PC-3 (cell line): ENCODE measurements around the gene IQCE. TPM values are rescaled to one million over a fixed set of nuclear protein-coding genes. Genes with fewer than 3 reads are reported as not detected.

ENCODE experiments used
- ATAC-seq: fragments of 200-7000 bp; cut with Tn5 transposase; 2 replicates; pipeline ENCODE4 v1.9.1; 2020; ENCODE audit warnings: mild to moderate bottlenecking, moderate library complexity
- BruUV-seq: library from RNA; stranded (reverse); fragments of 400-500 nt; replicated peaks from 2 replicates; lab custom pipeline; 2021; lab: Mats Ljungman, UMichigan
- CTCF ChIA-PET: fragments of 300-600 bp; sonication (Branson Sonifier 250); formaldehyde crosslinking; loops from one replicate; lab custom pipeline; 2022; ENCODE audit warnings: antibody characterized with exemption; lab: Charles Lee
- POLR2A ChIA-PET: fragments of 300-600 bp; sonication (Branson Sonifier 250); formaldehyde crosslinking; loops from one replicate; lab custom pipeline; 2022; ENCODE audit warnings: antibody characterized with exemption; ENCODE audit not compliant: unreplicated experiment; lab: Charles Lee
- DNase-seq: peaks from one replicate; pipeline ENCODE4 v3.0.0-alpha.2; 2015
- H2AFZ ChIP-seq: fragments of 300-600 bp; sonication (generic); 2 replicates; pipeline ENCODE4 v1.6.0; 2016; ENCODE audit warnings: antibody characterized with exemption, low read length
- H3F3A ChIP-seq: fragments of 300-600 bp; sonication (generic); one replicate; pipeline ENCODE4 v1.6.0; 2017; ENCODE audit warnings: antibody characterized with exemption, low read length, control low read depth, mild to moderate bottlenecking; ENCODE audit not compliant: unreplicated experiment
- H3K27ac ChIP-seq: fragments of 300-600 bp; sonication (generic); 2 replicates; pipeline ENCODE4 v1.5.1; 2016; ENCODE audit warnings: mild to moderate bottlenecking, low read length
- H3K27me3 ChIP-seq: fragments of 300-600 bp; sonication (generic); 2 replicates; pipeline ENCODE4 v1.6.1; 2016; ENCODE audit warnings: low read length, mixed read lengths
- H3K36me3 ChIP-seq: fragments of 300-600 bp; sonication (generic); 2 replicates; pipeline ENCODE4 v1.6.1; 2016; ENCODE audit warnings: low read depth, mixed run types, low read length, mixed read lengths
- H3K4me1 ChIP-seq: fragments of 300-600 bp; sonication (generic); 2 replicates; pipeline ENCODE4 v1.5.1; 2016; ENCODE audit warnings: low read length; ENCODE audit not compliant: insufficient read depth
- H3K4me2 ChIP-seq: fragments of 300-600 bp; sonication (generic); 2 replicates; pipeline ENCODE4 v1.6.0; 2016; ENCODE audit warnings: low read length
- H3K4me3 ChIP-seq: fragments of 300-600 bp; sonication (generic); 2 replicates; pipeline ENCODE4 v1.5.1; 2016; ENCODE audit warnings: mild to moderate bottlenecking, low read length, mixed read lengths
- H3K79me2 ChIP-seq: fragments of 300-600 bp; sonication (generic); 2 replicates; pipeline ENCODE4 v1.6.1; 2017; ENCODE audit warnings: low read length, mixed read lengths
- H3K9ac ChIP-seq: fragments of 300-600 bp; sonication (generic); 2 replicates; pipeline ENCODE4 v1.6.0; 2016; ENCODE audit warnings: mild to moderate bottlenecking, low read length
- H3K9me2 ChIP-seq: fragments of 300-600 bp; sonication (generic); replicated peaks from 2 replicates; pipeline ENCODE4 v1.6.1; 2016; ENCODE audit warnings: mixed run types, low read length, mixed read lengths
- H3K9me3 ChIP-seq: fragments of 300-600 bp; sonication (generic); 2 replicates; pipeline ENCODE4 v1.6.1; 2016; ENCODE audit warnings: low read length, mixed read lengths
- H4K20me1 ChIP-seq: fragments of 300-600 bp; sonication (generic); 2 replicates; pipeline ENCODE4 v1.6.1; 2016; ENCODE audit warnings: low read length, mixed read lengths
- EZH2 ChIP-seq: fragments of 300-600 bp; sonication (generic); IDR thresholded peaks from one replicate; pipeline ENCODE4 v1.6.1; 2017; ENCODE audit warnings: antibody characterized with exemption, mild to moderate bottlenecking, low read length; ENCODE audit not compliant: unreplicated experiment
- EZH2phosphoT487 ChIP-seq: fragments of 300-600 bp; sonication (generic); IDR thresholded peaks from 2 replicates; pipeline ENCODE4 v1.6.1; 2018; ENCODE audit warnings: mild to moderate bottlenecking, antibody characterized with exemption, low read length, borderline replicate concordance
- intact Hi-C: fragments of 100-400 bp; cut with micrococcal nuclease; formaldehyde crosslinking; loops from 2 replicates; pipeline ENCODE4 v1.9.0; 2023
- total RNA-seq: library from RNA; depleted of rRNA; stranded (reverse); fragments of >200 nt; gene quantifications from 2 replicates; pipeline ENCODE4 v1.2.3, GENCODE V29; 2014
- TF ChIP-seq, protein P1 (sequence below): fragments of 300-600 bp; sonication (generic); conservative IDR thresholded peaks from 2 replicates; pipeline ENCODE4 v1.5.1; 2017; ENCODE audit warnings: antibody characterized with exemption, low read depth, mild to moderate bottlenecking, low read length

IQCE gene
- total RNA-seq, 1 experiment from 2014 or later, result 9.7 TPM

DNA sequence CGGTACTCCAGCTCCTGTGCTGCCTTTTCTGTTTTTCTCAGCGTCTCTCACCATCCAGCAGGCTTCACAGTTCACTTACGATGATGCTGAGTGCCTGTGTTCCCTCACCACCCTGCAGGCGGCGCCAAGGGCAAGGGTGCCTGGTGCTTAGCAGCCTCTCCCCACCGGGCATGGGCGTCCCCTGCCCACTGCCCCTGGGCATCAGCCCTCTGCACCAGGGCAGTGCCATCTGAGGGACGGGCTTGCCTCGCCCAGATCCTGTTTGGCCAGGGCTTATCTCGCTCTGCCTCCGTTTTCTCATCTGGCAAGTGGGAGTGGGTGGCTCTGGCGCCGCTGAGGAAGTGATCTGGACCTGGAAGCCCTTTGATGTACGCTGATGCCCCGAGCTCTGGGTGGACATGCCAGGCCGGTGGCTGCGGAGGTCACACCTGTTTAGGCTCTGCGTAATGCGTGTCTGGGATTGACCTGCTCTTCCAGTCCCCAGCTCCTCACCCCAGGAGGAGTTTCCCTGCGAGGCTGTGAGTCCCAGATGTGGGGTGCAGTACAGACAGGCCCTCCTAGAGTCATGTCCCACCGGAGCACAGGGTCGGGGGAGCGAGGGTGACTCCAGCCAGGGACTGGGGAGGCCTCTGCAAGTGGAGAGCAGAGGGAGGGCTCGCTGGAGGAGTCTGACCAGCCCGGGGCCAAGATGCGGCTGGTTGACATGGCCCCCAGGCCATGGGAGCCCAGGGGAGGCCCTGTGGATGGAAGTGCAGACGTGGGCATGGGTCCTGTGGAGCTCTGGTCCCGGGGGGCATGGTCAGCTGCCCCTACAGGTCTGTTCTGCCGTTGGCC is 84.8 kb downstream of the IQCE start:
- Histone ChIP-seq H3K4me3 (no peak overlapping the region), H3K9ac (no peak overlapping the region), H3K79me2 (no peaks in the 10 kb centered on the region), H3K36me3 (no peaks in the 10 kb centered on the region), H3K27me3 (no peaks in the 10 kb centered on the region), H3K9me3 (no peaks in the 10 kb centered on the region), H4K20me1 (no peaks in the 10 kb centered on the region), H2AFZ (no peak overlapping the region), H3K4me1 (no peaks in the 10 kb centered on the region), H3K4me2 (no peak overlapping the region), H3F3A (no peaks in the 10 kb centered on the region), H3K27ac (no peak overlapping the region), H3K9me2 (no peaks in the 10 kb centered on the region)
- no TSS peak for BruUV-seq
- ATAC-seq, result no peak
- ChIA-PET CTCF (no interaction called here), POLR2A (no interaction called here)
- no peak for TF ChIP-seq EZH2
- TF ChIP-seq, protein P1, sequence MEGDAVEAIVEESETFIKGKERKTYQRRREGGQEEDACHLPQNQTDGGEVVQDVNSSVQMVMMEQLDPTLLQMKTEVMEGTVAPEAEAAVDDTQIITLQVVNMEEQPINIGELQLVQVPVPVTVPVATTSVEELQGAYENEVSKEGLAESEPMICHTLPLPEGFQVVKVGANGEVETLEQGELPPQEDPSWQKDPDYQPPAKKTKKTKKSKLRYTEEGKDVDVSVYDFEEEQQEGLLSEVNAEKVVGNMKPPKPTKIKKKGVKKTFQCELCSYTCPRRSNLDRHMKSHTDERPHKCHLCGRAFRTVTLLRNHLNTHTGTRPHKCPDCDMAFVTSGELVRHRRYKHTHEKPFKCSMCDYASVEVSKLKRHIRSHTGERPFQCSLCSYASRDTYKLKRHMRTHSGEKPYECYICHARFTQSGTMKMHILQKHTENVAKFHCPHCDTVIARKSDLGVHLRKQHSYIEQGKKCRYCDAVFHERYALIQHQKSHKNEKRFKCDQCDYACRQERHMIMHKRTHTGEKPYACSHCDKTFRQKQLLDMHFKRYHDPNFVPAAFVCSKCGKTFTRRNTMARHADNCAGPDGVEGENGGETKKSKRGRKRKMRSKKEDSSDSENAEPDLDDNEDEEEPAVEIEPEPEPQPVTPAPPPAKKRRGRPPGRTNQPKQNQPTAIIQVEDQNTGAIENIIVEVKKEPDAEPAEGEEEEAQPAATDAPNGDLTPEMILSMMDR, result peak; percentile 34; the same call in 1 of the 2 replicates
- intact Hi-C loops, result no loop called here
- DNase-seq, result no peak

DNA sequence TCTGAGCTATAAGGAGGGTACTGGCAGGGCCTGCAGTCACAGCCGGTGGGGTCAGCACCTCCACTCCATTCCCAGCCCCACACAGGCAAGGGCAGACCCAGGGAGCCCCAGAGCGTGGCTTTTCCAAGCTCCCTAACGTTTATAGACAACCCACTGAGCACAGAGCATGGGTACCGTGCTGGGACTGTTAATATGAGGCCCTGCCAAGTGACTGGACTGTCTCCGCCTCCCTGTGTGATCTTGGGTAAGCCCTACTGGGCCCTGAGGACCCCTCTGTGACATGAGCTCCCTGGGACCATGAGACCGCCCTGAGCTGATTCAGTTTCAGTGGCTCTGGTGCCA is 85.4 kb downstream of the IQCE start:
- Histone ChIP-seq H4K20me1 (no peaks in the 10 kb centered on the region), H3K9me2 (no peaks in the 10 kb centered on the region), H3K4me1 (no peaks in the 10 kb centered on the region), H3K4me2 (no peak overlapping the region), H3K79me2 (no peaks in the 10 kb centered on the region), H3K27me3 (no peaks in the 10 kb centered on the region), H3K36me3 (no peaks in the 10 kb centered on the region), H3K9ac (no peak overlapping the region), H3K4me3 (no peak overlapping the region), H2AFZ (no peak overlapping the region), H3K9me3 (no peaks in the 10 kb centered on the region), H3K27ac (no peak overlapping the region), H3F3A (no peaks in the 10 kb centered on the region)
- DNase-seq, result no peak
- ChIA-PET POLR2A (no interaction called here), CTCF (no interaction called here)
- no TSS peak for BruUV-seq
- intact Hi-C loops, result no loop called here
- no peak for ATAC-seq
- TF ChIP-seq, protein P1, result no peak
- no peak for TF ChIP-seq EZH2
- no peak for TF ChIP-seq EZH2phosphoT487

DNA sequence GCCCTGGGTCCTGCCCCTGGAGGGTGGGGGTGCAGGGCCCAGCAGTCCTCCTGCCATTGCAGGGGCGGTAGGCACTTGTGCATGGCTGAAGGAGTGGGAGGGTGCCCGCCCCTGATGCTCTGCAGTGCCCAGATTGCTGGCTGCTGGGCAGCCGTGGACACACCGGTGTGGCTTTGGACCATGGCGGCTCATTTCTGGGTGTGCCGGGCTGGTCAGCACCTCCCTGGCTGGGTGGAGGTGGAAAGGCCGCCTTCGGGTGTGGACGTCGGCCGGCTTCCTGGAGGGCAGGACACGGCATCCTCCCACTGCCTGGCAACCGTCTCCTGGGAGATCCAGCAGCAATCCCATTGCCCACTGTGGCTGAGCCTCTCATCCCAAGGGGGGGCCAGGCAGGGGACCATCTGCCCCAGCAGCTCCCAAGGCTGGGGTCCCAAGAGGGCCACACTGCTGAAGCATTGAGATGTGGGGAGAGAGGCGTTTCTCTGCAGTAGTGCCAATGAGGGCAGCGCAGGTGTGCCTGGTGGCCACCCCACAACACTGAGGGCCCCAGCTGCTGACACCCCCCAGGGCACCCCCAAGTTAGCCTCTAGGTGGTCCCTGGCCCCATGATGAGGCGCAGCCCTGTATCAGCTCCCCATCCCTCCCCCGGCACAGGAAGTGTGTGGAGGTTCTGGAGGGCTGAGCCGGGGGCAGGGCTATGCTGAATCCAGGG is 85.9 kb downstream of the IQCE start:
- no peak for TF ChIP-seq EZH2phosphoT487
- TF ChIP-seq EZH2, result no peak
- TF ChIP-seq, protein P1, result no peak
- no peak for ATAC-seq

More for the DNA sequence above, 85.9 kb downstream of the IQCE start:
- no TSS peak for BruUV-seq
- H3K36me3 ChIP-seq, result no peaks in the 10 kb centered on the region
- H4K20me1 ChIP-seq, result no peaks in the 10 kb centered on the region
- ChIA-PET POLR2A (no interaction called here), CTCF (no interaction called here)
- DNase-seq, result no peak
- no peaks in the 10 kb centered on the region for H3K27me3 ChIP-seq
- no peaks in the 10 kb centered on the region for H3K9me2 ChIP-seq
- H3K4me1 ChIP-seq, result no peaks in the 10 kb centered on the region
- no peaks in the 10 kb centered on the region for H3K9me3 ChIP-seq
- intact Hi-C loops, result no loop called here
- no peak overlapping the region for H3K9ac ChIP-seq
- no peak overlapping the region for H3K4me2 ChIP-seq
- H3K27ac ChIP-seq, result no peak overlapping the region
- H3F3A ChIP-seq, result no peaks in the 10 kb centered on the region
- no peak overlapping the region for H2AFZ ChIP-seq
- no peaks in the 10 kb centered on the region for H3K79me2 ChIP-seq
- no peak overlapping the region for H3K4me3 ChIP-seq
